Tibial nerve (tissue), 4 donors: Measurements from ENCODE around the gene IL12B. TPM values are rescaled to one million over a fixed set of nuclear protein-coding genes. Genes with fewer than 3 reads are reported as not detected.

ENCODE experiments used
- DNase-seq, 2 donors: peaks; one replicate each; pipeline ENCODE4 v3.0.0-alpha.2; 2019; ENCODE audit warnings: low spot score in 2 of 2
- H3K27ac ChIP-seq, 4 donors: fragments of 200-600 bp; sonication (generic) in 3 of 4; one replicate each; pipeline ENCODE4 v1.5.1; 2017 to 2019; ENCODE audit warnings: mild to moderate bottlenecking in 1 of 4
- H3K27me3 ChIP-seq, 2 donors: fragments of 200-600 bp; sonication (generic) in 1 of 2; one replicate each; pipeline versions ENCODE4 v1.5.1 to v1.6.0; 2017 to 2019
- H3K36me3 ChIP-seq, 3 donors: fragments of 200-600 bp; sonication (generic); one replicate each; pipeline ENCODE4 v1.5.1; 2018 to 2019
- H3K4me1 ChIP-seq, 4 donors: fragments of 200-600 bp; sonication (generic) in 3 of 4; one replicate each; pipeline ENCODE4 v1.5.1; 2017 to 2019
- H3K4me3 ChIP-seq, 4 donors: fragments of 200-600 bp; sonication (generic) in 3 of 4; one replicate each; pipeline ENCODE4 v1.5.1; 2017 to 2019; ENCODE audit warnings: mild to moderate bottlenecking in 1 of 4, moderate library complexity in 1 of 4
- H3K9me3 ChIP-seq, 4 donors: fragments of 200-600 bp; sonication (generic) in 3 of 4; one replicate each; pipeline ENCODE4 v1.5.1; 2017 to 2019
- EP300 ChIP-seq, 2 donors: sonication (generic); formaldehyde crosslinking; IDR thresholded peaks; one replicate each; pipeline ENCODE4 v1.6.1; 2017; ENCODE audit warnings: antibody characterized with exemption in 2 of 2, mild to moderate bottlenecking in 1 of 2
- POLR2A ChIP-seq, 2 donors: fragments of 450-650 bp; IDR thresholded peaks; one replicate each; pipeline ENCODE4 v1.6.1; 2017; ENCODE audit warnings: antibody characterized with exemption in 2 of 2, mild to moderate bottlenecking in 2 of 2, moderate library complexity in 2 of 2
- WGBS, 2 donors: methylation state at CpG; one replicate each; pipeline ENCODE4 v1.1.5; 2018; 5-methylcytosine and 5-hydroxymethylcytosine counted together
- total RNA-seq, 4 donors: library from RNA; depleted of rRNA; stranded (reverse); fragments of >200 nt; gene quantifications; one replicate each; pipeline ENCODE4 v1.1.0, GENCODE V29; 2016
- TF ChIP-seq, protein P1 (sequence below), 5 experiments: fragments of 200-600 bp in 3 of 5; fragments of 450-650 bp in 2 of 5; sonication (generic) in 3 of 5; IDR thresholded peaks; one replicate each; pipeline ENCODE4 v1.5.1; 2016 to 2019; ENCODE audit warnings: antibody characterized with exemption in 5 of 5, mild to moderate bottlenecking in 3 of 5, moderate library complexity in 2 of 5

The IL12B gene
- total RNA-seq, 4 donors from 2014 or later, result not detected

DNA sequence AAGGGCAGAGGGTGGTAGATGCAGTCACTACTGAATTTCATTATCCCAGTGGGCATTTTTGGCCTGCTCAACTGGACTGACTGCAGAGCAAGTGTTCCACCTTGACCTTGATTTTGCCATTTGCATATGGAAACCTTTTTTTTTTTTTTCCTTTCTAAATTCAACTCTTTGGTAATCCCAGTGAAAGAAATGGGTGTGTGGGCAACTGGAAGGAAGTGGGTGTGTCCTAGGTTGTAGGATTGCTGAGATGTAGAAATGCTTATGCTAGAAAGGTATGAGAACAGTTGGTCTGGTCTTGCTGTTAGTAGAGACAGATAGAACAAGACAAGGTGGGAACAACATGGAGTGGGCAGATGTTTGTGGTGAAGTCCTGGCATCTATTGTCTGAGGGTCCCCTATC is 7.8 kb upstream of the IL12B start:
- Histone ChIP-seq H3K4me1 (no peaks in the 10 kb centered on the region), H3K27ac (no peak overlapping the region), H3K36me3 (no peaks in the 10 kb centered on the region), H3K9me3 (no peaks in the 10 kb centered on the region), H3K27me3 (no peaks in the 10 kb centered on the region), H3K4me3 (no peak overlapping the region)
- no peak for DNase-seq
- TF ChIP-seq, protein P1, sequence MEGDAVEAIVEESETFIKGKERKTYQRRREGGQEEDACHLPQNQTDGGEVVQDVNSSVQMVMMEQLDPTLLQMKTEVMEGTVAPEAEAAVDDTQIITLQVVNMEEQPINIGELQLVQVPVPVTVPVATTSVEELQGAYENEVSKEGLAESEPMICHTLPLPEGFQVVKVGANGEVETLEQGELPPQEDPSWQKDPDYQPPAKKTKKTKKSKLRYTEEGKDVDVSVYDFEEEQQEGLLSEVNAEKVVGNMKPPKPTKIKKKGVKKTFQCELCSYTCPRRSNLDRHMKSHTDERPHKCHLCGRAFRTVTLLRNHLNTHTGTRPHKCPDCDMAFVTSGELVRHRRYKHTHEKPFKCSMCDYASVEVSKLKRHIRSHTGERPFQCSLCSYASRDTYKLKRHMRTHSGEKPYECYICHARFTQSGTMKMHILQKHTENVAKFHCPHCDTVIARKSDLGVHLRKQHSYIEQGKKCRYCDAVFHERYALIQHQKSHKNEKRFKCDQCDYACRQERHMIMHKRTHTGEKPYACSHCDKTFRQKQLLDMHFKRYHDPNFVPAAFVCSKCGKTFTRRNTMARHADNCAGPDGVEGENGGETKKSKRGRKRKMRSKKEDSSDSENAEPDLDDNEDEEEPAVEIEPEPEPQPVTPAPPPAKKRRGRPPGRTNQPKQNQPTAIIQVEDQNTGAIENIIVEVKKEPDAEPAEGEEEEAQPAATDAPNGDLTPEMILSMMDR (IDR thresholded peaks at IDR 0.05), result no peak
- no peak for TF ChIP-seq POLR2A (IDR thresholded peaks at IDR 0.05)

DNA sequence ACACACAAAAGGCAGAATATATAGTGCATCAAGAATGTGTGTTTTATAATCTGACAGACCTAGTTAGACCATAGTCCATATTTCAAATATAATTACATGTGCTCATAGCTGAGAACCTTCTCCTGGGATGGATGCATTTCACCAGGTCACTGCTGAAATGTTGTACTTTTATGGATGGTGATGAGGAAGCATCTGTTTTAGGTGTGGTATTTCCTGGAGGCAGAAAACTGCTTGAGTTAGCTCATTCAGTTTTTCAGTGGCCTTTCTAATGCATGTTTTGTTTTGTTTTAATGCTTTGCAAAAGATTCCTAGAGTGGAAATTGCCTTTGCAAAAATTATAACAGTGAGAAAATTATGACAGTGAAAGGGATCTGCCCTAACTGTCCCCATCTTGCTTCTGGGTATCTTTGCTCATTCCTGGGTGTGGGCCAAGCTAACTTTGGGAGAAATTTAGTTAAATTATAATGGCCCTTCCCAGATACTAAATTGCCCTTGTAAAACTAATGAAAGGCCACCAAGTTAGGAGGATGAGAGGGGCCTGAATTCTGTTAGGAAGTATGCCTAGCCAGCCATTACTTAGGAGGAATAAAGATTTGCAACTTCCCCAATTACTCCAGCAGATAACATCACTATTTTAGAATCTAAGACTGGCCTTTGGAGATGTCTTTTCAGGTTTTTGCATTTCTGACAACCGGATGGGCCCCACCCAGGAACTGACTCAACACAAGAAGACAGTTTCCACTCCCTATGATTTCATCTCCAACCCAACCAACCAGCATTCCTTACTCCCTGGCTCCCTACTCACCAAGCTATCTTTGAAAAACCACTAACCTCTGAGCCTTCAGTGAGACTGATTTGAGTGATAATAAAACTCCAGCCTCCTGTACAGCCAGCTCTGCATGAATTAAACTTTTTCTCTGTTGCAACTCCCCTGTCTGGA is 7.0 kb upstream of the IL12B start:
- Histone ChIP-seq H3K4me1 (no peaks in the 10 kb centered on the region), H3K27ac (no peak overlapping the region), H3K9me3 (no peaks in the 10 kb centered on the region), H3K27me3 (no peaks in the 10 kb centered on the region), H3K36me3 (no peaks in the 10 kb centered on the region), H3K4me3 (no peak overlapping the region)
- DNase-seq, result no peak
- 30 to 33% methylated on average over 1 of the region's 1 CpG for WGBS, 2 donors
- TF ChIP-seq EP300 (IDR thresholded peaks at IDR 0.05) (no peak), POLR2A (IDR thresholded peaks at IDR 0.05) (no peak)
- TF ChIP-seq, protein P1 (IDR thresholded peaks at IDR 0.05), result no peak

DNA sequence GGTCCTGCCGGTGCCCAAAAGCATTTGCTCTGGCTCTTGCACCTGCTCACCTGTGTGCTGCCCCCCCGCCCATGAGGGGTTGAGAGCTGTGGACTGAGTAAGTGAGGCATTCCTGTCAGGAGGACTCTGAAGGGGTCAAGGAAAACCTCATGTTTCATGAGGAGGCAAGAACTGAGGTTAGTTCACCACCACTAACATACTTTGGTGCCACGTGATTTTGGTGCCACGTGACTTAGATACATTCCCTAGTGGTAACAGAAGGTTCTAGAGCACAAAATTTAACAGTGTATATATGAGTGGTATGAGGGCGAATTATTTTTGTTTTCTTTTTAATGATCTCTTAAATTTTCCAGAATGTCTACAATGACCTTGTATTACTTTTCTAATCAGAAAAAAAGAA is 6.3 kb upstream of the IL12B start:
- no peak for DNase-seq
- H3K27me3 ChIP-seq, result peaks cover 0 to 2% of the 10 kb centered on the region in 2 donors
- no peaks in the 10 kb centered on the region for H3K36me3 ChIP-seq
- WGBS, 2 donors, result 86 to 92% methylated on average over 5 of the region's 5 CpGs
- no peak for TF ChIP-seq EP300 (IDR thresholded peaks at IDR 0.05)
- TF ChIP-seq, protein P1 (IDR thresholded peaks at IDR 0.05), result no peak
- no peak for TF ChIP-seq POLR2A (IDR thresholded peaks at IDR 0.05)
- H3K4me3 ChIP-seq, result no peak overlapping the region
- H3K27ac ChIP-seq, result no peak overlapping the region
- H3K4me1 ChIP-seq, result peaks cover 0 to 3% (median 0%) of the 10 kb centered on the region in 4 donors
- no peaks in the 10 kb centered on the region for H3K9me3 ChIP-seq

DNA sequence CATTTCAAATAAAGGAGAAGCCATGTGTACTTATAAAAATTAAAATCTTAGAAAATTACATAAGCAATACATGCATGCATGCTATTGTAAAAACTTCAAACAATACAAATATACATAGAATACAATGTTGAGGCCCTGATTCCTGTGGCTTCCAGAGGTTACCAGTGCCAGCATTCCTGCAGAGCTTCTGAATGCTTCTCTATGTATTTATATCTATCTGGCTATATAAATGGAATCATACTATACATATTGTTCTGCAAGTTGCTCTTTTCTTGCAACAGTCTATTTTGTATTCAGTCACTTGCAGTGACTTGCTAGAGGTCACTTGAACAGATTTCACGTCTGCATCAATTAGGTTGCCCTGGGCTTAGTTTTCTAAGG is 3.2 kb upstream of the IL12B start:
- Histone ChIP-seq H3K4me1 (peaks cover 0 to 12% (median 0%) of the 10 kb centered on the region in 4 donors), H3K4me3 (no peak overlapping the region), H3K36me3 (no peaks in the 10 kb centered on the region), H3K27ac (no peak overlapping the region), H3K27me3 (peaks cover 0 to 30% of the 10 kb centered on the region in 2 donors), H3K9me3 (no peaks in the 10 kb centered on the region)
- no peak for TF ChIP-seq POLR2A (IDR thresholded peaks at IDR 0.05)
- TF ChIP-seq, protein P1 (IDR thresholded peaks at IDR 0.05), result no peak
- TF ChIP-seq EP300 (IDR thresholded peaks at IDR 0.05), result no peak
- no peak for DNase-seq
- WGBS, 2 donors, result 55 to 57% methylated on average over 1 of the region's 1 CpG

DNA sequence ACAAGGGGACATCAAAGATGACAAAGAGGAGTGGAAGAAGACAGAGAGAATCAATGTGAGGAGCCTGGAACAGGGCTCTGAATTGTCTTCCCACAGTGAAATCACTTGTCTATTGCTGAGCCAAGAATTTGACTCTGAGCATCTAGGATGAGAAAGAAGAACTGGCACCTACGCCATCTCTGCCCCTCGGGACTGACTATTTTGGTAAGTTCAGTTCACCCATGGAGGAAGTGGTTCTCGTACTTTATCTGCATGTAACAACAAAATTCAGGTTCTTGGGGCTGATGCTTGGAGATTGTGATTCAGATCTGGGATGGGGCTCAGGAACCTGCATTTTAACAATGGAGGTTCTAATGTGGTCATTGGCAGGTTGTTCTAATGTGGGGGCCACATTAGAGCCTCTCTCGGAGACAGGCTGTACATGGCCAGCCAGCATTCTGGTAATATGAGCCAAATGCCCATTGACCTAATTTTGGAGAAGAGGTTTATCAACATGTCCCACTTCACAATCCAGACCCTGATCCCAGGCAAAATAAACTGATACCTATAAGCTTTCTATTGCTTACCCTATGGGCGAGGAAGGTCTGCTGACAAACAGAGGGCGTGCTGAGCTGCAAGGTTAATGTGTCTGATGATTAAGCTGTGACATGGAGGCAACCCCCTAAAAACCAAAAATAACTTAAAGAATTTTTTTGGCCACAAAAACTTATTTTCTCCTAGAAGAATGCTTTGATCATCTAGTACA is 2.7 kb upstream of the IL12B start:
- H3K4me1 ChIP-seq, result peaks cover 0 to 12% (median 0%) of the 10 kb centered on the region in 4 donors
- WGBS, 2 donors, result 79 to 82% methylated on average over 6 of the region's 6 CpGs
- H3K9me3 ChIP-seq, result no peaks in the 10 kb centered on the region
- peaks cover 0 to 36% of the 10 kb centered on the region in 2 donors for H3K27me3 ChIP-seq
- H3K27ac ChIP-seq, result no peak overlapping the region
- DNase-seq, result no peak
- H3K36me3 ChIP-seq, result no peaks in the 10 kb centered on the region
- no peak overlapping the region for H3K4me3 ChIP-seq
- TF ChIP-seq, protein P1 (IDR thresholded peaks at IDR 0.05), result no peak
- no peak for TF ChIP-seq POLR2A (IDR thresholded peaks at IDR 0.05)
- no peak for TF ChIP-seq EP300 (IDR thresholded peaks at IDR 0.05)
